ENCODE data around the gene CTBP1. TPM values are rescaled to one million over a fixed set of nuclear protein-coding genes. Genes with fewer than 3 reads are reported as not detected.

Gene CTBP1
- total RNA-seq, 2 experiments from 2014 or later = 223 to 242 TPM

DNA sequence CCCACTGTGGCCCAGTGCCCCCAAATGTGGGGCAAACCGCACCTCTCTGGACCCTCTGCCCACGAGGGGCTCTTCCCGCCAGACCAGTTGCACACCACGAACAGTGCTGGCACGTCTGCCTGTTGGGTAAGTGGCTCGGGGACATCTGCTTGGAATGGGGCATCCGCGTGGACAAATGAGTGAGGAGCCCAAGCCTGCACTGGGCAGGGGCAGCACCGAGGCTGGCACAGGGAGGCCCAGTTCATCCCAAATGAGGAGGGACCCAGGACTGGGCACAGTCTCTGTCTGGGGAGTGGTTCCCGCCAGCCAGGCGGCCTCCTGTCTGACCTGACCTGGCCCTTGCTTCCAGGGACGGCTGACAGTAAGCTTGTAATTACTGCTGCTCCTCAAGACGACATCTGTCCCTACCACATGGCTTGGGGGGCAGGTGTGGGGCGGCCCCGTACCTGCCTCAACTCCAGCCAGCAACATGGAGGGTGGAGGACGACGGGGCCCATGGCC lies 79.7 kb downstream of the CTBP1 start:
- no peak for DNase-seq
- Mint-ChIP-seq H3K27ac (no peak overlapping the region), H3K9me3 (no peaks in the 10 kb centered on the region), H3K4me1 (peaks cover 28% of the 10 kb centered on the region), H3K27me3 (peaks cover 24% of the 10 kb centered on the region), H3K36me3 (ENCODE audit: low read depth) (no peaks in the 10 kb centered on the region), H3K4me3 (peak overlapping the region; percentile 30)
- CTCF ChIA-PET = interaction anchor here (0.9 to 3.1 kb wide), 5 partner anchors 11 to 124 kb away, joined by 3 to 12 read pairs (median 4); no protein-coding TSS in a partner anchor
- POLR2A ChIA-PET = no interaction called here

DNA sequence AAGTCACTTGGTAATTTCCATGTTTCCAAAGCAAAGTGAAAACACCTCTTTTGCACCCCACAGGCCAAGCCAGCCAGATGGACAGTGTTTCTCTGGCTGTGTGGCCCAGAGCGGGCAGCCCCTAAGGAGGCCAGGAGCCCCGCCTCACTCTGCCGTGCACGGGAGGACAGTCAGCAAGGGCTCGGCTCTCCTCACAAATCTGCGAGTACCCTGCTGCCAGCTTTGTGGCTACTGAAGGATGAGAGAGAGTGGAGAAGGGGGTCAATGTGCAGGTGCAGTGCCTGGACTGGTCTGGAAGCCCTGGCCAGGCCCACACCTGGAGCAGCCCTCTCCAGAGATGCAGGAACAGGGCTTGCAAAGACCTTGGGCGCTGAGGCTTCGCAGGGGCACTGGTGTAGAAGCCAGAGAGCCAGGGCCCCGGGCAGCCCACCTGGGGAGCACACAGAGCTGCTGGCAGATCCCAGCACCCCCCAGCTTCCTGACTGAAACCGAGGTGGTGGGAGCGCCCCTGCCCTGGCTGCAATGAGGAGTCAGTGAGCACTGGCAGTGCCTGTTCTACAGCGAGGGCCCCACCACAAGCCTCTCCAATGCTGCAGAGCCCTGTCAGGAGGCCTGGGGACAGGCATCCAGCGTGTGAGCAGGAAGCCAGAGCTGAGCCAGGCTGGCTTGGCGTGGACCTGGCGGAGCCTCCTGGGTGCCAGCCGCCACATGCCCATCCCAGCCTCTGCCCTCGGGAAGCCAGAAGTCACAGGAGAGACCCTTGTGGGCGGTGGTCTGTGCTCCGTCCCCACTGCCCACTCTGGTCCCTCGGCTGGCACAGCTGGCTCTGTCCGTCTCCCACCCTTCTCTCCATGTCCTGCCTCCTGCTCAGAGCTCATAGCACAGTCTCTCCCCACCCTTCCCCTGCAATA lies 80.5 kb downstream of the CTBP1 start:
- DNase-seq = no peak
- H3K27ac Mint-ChIP-seq = peak overlapping the region; percentile 16
- peak overlapping the region; percentile 79 for H3K4me3 Mint-ChIP-seq

DNA sequence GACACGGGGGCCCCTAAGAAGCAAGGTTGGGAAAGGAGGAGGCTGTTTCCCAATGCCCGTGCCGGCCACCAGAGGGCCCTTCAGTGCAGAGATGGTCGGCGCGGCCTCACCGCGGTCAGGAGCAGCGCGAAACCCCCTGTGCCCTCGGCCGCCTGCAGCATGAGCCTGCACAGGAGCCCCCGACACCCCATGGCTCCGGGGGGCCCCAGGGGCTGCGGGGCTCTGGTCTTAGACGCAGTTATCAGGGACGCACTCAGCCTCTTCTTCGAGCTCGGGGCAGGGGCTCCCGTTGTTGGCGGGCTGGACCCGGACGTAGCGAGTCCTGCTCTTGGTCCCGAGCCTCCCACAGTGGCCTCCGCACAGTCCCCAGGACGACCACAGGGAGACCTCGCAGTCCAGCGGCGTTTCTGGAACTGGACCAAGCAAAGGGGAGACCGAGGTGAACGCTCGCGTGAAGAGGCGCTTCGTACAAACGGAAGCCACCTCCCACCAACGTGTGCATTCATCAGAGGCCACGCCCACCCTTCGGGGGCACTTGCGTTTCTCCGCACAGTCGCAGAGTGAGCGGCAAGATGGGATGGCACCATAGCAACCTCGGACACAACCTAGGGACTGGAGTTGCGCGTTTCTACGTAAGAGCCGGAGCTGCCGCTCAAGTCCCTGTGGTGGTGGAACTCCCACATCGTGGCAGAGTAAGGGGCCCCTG lies 81.5 kb downstream of the CTBP1 start:
- Mint-ChIP-seq H3K27ac (peak overlapping the region; percentile 69), H3K4me3 (peak overlapping the region; percentile 79), H3K36me3 (ENCODE audit: low read depth) (no peaks in the 10 kb centered on the region), H3K4me1 (peaks cover 35% of the 10 kb centered on the region), H3K9me3 (no peaks in the 10 kb centered on the region), H3K27me3 (peaks cover 12% of the 10 kb centered on the region)
- POLR2A ChIA-PET = interaction anchor here (1.1 kb wide), 1 partner anchor 35 kb away, joined by 3 read pairs; no protein-coding TSS in a partner anchor
- CTCF ChIA-PET = interaction anchor here (0.7 to 3.1 kb wide), 18 partner anchors 9 to 180 kb away, joined by 3 to 12 read pairs (median 3); partner anchors contain the start of genes CTBP1, MAEA and UVSSA
- DNase-seq = peak; percentile 93

More for the DNA sequence above, 80.5 kb downstream of the CTBP1 start:
- ChIA-PET POLR2A (interaction anchor here (1.1 kb wide), 1 partner anchor 34 kb away, joined by 3 read pairs; no protein-coding TSS in a partner anchor), CTCF (interaction anchor here (0.9 to 3.1 kb wide), 14 partner anchors 10 to 125 kb away, joined by 3 to 12 read pairs (median 3); partner anchors contain the start of gene CTBP1)
- Mint-ChIP-seq H3K27me3 (peaks cover 18% of the 10 kb centered on the region), H3K9me3 (no peaks in the 10 kb centered on the region), H3K36me3 (ENCODE audit: low read depth) (no peaks in the 10 kb centered on the region), H3K4me1 (peaks cover 31% of the 10 kb centered on the region)

DNA sequence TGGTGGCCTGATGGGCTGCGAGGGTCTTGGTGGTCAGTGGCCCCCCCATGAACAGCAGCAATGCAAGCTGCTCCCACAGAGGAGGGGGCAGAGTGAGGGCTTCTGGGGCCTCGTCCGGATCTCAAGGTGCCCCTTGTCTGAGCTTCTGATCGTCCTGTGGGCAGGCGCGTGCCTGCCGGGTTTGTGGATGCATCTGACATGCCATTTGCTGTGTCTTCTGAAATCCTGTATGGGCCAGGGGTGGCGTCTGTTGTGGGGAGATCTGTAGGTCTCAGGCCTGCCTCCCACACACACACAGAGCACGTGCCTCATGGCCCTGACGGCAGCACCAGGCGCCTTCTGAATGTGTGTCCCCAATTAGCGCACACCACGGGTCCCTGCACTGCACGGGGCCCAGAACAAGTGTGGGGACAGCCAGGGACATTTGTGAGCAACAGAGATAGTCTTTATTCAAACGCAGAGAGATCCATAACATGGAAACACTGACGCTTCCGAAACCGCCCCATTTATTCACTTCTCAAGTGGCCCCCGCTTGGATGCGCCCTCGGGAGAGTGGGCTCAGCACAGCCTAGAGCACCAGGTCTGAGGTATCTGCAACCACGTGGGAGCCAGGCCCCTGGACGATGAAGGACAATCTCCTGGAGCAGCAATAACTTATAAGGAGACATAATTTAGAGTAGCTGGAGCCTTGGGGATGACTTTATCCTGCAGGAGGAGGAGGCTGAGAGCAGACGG lies 82.3 kb downstream of the CTBP1 start:
- Mint-ChIP-seq H3K9me3 (no peaks in the 10 kb centered on the region), H3K36me3 (ENCODE audit: low read depth) (no peaks in the 10 kb centered on the region), H3K27ac (peak overlapping the region; percentile 69), H3K4me3 (peak overlapping the region; percentile 79), H3K27me3 (peaks cover 12% of the 10 kb centered on the region), H3K4me1 (peaks cover 34% of the 10 kb centered on the region)
- POLR2A ChIA-PET = no interaction called here
- CTCF ChIA-PET = interaction anchor here (0.6 to 2.9 kb wide), 14 partner anchors 8 to 1359 kb away, joined by 3 to 10 read pairs (median 4); partner anchors contain the start of genes CTBP1, MAEA and UVSSA
- DNase-seq = no peak

DNA sequence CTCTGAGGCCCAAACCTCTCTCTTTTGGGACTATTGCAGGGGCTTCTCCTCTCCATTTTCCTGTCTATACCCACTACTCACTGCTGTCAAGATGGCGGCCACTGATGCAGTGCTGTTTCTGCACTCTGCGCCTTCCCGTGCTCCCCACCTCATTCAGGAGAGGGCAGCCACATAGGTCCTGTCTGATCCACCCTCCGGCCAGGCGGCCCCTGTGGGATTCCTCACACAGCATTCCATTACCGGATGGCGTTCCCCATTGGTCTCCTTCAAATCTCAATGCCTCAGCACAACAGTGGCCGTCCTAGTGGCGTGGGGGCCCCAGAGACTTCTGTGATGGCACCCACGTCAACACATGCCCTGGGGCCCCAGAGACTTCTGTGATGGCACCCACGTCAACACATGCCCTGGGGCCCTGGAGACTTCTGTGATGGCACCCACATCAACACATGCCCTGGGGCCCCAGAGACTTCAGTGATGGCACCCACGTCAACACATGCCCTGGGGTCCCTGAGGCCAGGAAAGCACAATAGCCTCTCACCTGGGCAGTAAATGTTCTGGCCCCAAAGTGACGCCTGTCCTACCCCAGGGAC lies 83.9 kb downstream of the CTBP1 start:
- DNase-seq = no peak
- ChIA-PET POLR2A (no interaction called here), CTCF (interaction anchor here (1.2 to 2.9 kb wide), 2 partner anchors 10 to 103 kb away, joined by 3 to 10 read pairs; no protein-coding TSS in a partner anchor)
- no peaks in the 10 kb centered on the region for H3K36me3 Mint-ChIP-seq (ENCODE audit: low read depth)
- no peaks in the 10 kb centered on the region for H3K9me3 Mint-ChIP-seq
- H3K4me1 Mint-ChIP-seq = peaks cover 25% of the 10 kb centered on the region
- H3K27ac Mint-ChIP-seq = no peak overlapping the region
- H3K4me3 Mint-ChIP-seq = no peak overlapping the region
- peaks cover 9% of the 10 kb centered on the region for H3K27me3 Mint-ChIP-seq

DNA sequence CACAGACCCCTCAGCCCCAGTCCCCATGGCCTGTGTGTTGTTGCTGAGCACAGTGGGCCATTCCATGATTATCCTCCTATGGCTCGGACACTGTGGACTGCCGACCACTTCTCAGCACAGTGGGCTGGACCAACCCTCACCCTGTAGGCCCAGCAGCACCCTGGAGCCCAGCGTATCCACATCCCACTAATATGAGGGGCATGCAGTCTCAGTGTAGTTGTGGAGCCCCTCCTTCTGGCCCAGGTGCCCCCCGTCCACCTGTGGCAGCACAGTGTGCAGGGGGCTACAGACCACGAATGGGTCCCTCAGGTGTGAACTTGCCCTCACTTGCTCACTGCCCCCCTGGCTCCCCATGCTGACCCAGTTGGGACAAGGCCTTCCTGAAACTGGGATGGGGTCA lies 84.5 kb downstream of the CTBP1 start:
- DNase-seq = no peak
- H3K9me3 Mint-ChIP-seq = no peaks in the 10 kb centered on the region
- peaks cover 24% of the 10 kb centered on the region for H3K4me1 Mint-ChIP-seq
- no peaks in the 10 kb centered on the region for H3K36me3 Mint-ChIP-seq (ENCODE audit: low read depth)
- no peak overlapping the region for H3K4me3 Mint-ChIP-seq
- ChIA-PET POLR2A (no interaction called here), CTCF (interaction anchor here (1.2 kb wide), 1 partner anchor 191 kb away, joined by 3 read pairs; no protein-coding TSS in a partner anchor)
- peaks cover 10% of the 10 kb centered on the region for H3K27me3 Mint-ChIP-seq
- H3K27ac Mint-ChIP-seq = no peak overlapping the region

DNA sequence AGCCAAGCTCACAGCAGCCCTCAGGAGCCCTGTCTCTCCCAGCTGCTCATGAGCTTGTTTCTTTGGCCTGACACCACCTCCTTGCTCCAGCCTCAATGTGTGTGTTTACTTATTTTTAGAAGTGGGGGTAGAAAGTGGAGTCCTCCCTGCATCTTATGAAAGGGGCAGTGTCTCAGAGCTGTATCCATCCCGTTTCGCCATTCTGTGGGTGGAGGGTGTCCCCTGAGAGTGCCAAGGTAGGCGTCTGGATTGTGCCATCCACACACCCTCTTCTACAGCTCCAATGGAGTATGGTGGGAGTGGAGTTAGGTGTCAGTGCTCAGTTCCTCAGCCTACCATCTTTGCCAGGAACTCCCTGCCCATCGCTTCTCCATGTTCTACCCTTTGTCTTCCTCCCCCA lies 84.9 kb downstream of the CTBP1 start:
- ChIA-PET POLR2A (no interaction called here), CTCF (interaction anchor here (1.2 kb wide), 1 partner anchor 192 kb away, joined by 3 read pairs; no protein-coding TSS in a partner anchor)
- no peaks in the 10 kb centered on the region for H3K9me3 Mint-ChIP-seq
- peaks cover 1% of the 10 kb centered on the region for H3K36me3 Mint-ChIP-seq (ENCODE audit: low read depth)
- no peak overlapping the region for H3K4me3 Mint-ChIP-seq
- H3K27me3 Mint-ChIP-seq = peaks cover 12% of the 10 kb centered on the region
- peaks cover 24% of the 10 kb centered on the region for H3K4me1 Mint-ChIP-seq
- no peak for DNase-seq
- H3K27ac Mint-ChIP-seq = no peak overlapping the region

Other genes starting within 250 kb of the CTBP1 start
- 10 to 100 TPM; 10.5 to 10.6 TPM for gene FGFRL1, start 237.5 kb downstream of the CTBP1 start, total RNA-seq
- 1 to 10 TPM; 3.2 to 3.5 TPM for gene RNF212, start 135.6 kb downstream of the CTBP1 start, total RNA-seq
- 10 to 100 TPM; 21.5 to 28.3 TPM for gene SPON2, start 76.5 kb downstream of the CTBP1 start, total RNA-seq
- gene MAEA, start 40.8 kb upstream of the CTBP1 start, total RNA-seq = 10 to 100 TPM; 63.8 to 69.0 TPM
- 10 to 100 TPM; 19.1 to 23.0 TPM for gene UVSSA, start 98.1 kb upstream of the CTBP1 start, total RNA-seq
- not detected for gene NKX1-1, start 157.3 kb upstream of the CTBP1 start, total RNA-seq

All from activated CD4-positive, alpha-beta T cell treated with anti-CD3 and anti-CD28 coated beads, Interleukin-2, amount 10 ng/mL, durations not matched to agents 7 days and 5 days (primary cell).